HepG2 (cell line): ENCODE results near the gene MBNL3. TPM values are rescaled to one million over a fixed set of nuclear protein-coding genes. Genes with fewer than 3 reads are reported as not detected.
A peak's percentile ranks its signal among the peaks of the same experiment; 100 is the strongest.

Experiments
- ATF4 ChIP-seq, 2 experiments: fragments of 450-650 bp in 1 of 2; sonication (generic) in 1 of 2; formaldehyde crosslinking; IDR thresholded peaks; 2 replicates each; pipeline versions ENCODE4 v1.5.0 to v1.8.0; 2020 to 2022; ENCODE audit warnings: mild to moderate bottlenecking in 1 of 2, missing genetic modification reagents in 1 of 2
- CEBPB ChIP-seq: IDR thresholded peaks from 2 replicates; pipeline ENCODE4 v1.6.1; 2011; ENCODE audit warnings: low read depth, low read length, improper control_type of control experiment, borderline replicate concordance
- DDIT3 ChIP-seq: sonication (generic); formaldehyde crosslinking; IDR thresholded peaks from 2 replicates; pipeline ENCODE4 v1.4.0; 2020; ENCODE audit warnings: mild to moderate bottlenecking, missing genetic modification reagents
- DNMT3B ChIP-seq: conservative IDR thresholded peaks from 2 replicates; pipeline ENCODE4 v1.6.1; 2016; ENCODE audit warnings: missing biosample characterization, control low read depth
- IRF1 ChIP-seq: sonication (generic); formaldehyde crosslinking; IDR thresholded peaks from 2 replicates; pipeline ENCODE4 v1.4.0; 2020; ENCODE audit warnings: low read depth, mild to moderate bottlenecking, missing genetic modification reagents
- JARID2 ChIP-seq: sonication (generic); formaldehyde crosslinking; IDR thresholded peaks from 2 replicates; pipeline ENCODE4 v1.8.1; 2023; ENCODE audit warnings: missing genetic modification reagents, inconsistent platforms; ENCODE audit not compliant: insufficient replicate concordance
- KAT7 ChIP-seq: IDR thresholded peaks from 2 replicates; pipeline ENCODE4 v1.6.1; 2018; ENCODE audit warnings: borderline replicate concordance, missing compliant biosample characterization
- NFIC ChIP-seq: IDR thresholded peaks from 2 replicates; pipeline ENCODE4 v1.6.1; 2012; ENCODE audit warnings: mild to moderate bottlenecking, low read length, inconsistent platforms
- REL ChIP-seq: sonication (generic); formaldehyde crosslinking; conservative IDR thresholded peaks from 2 replicates; pipeline ENCODE4 v1.8.0; 2022; ENCODE audit warnings: mild to moderate bottlenecking, missing genetic modification reagents, moderate library complexity
- RFX1 ChIP-seq: fragments of 450-650 bp; IDR thresholded peaks from 2 replicates; pipeline ENCODE4 v1.6.1; 2017
- SRF ChIP-seq: IDR thresholded peaks from 2 replicates; pipeline ENCODE4 v1.6.1; 2011; ENCODE audit warnings: mild to moderate bottlenecking, low read depth, low read length, moderate library complexity
- SYNCRIP ChIP-seq: fragments of 200-400 bp; formaldehyde crosslinking; IDR thresholded peaks from 2 replicates; pipeline ENCODE4 v1.6.1; 2018; ENCODE audit warnings: mild to moderate bottlenecking, low read depth, low read length; ENCODE audit not compliant: insufficient read depth
- TAF15 ChIP-seq: fragments of 200-400 bp; formaldehyde crosslinking; IDR thresholded peaks from one replicate; pipeline ENCODE4 v1.6.1; 2018; ENCODE audit warnings: mild to moderate bottlenecking, low read depth, low read length; ENCODE audit not compliant: poor library complexity, severe bottlenecking
- TBP ChIP-seq: sonication (generic); formaldehyde crosslinking; IDR thresholded peaks from 2 replicates; pipeline ENCODE4 v1.5.0; 2020; ENCODE audit warnings: missing genetic modification reagents
- U2AF2 ChIP-seq: fragments of 200-400 bp; formaldehyde crosslinking; IDR thresholded peaks from 2 replicates; pipeline ENCODE4 v1.6.1; 2017; ENCODE audit warnings: low read depth, mild to moderate bottlenecking, low read length
- ZBTB14 ChIP-seq: sonication (generic); formaldehyde crosslinking; IDR thresholded peaks from 2 replicates; pipeline ENCODE4 v1.4.0; 2020; ENCODE audit warnings: missing genetic modification reagents
- ZIK1 ChIP-seq: sonication (generic); formaldehyde crosslinking; IDR thresholded peaks from 2 replicates; pipeline ENCODE4 v1.5.0; 2020; ENCODE audit warnings: mild to moderate bottlenecking, low read depth, missing genetic modification reagents, borderline replicate concordance
- ZNF326 ChIP-seq: sonication (generic); formaldehyde crosslinking; IDR thresholded peaks from 2 replicates; pipeline ENCODE4 v1.4.0; 2020; ENCODE audit warnings: missing genetic modification reagents, borderline replicate concordance
- ZNF331 ChIP-seq: sonication (generic); formaldehyde crosslinking; IDR thresholded peaks from 2 replicates; pipeline ENCODE4 v1.4.0; 2020; ENCODE audit warnings: missing genetic modification reagents
- ZNF484 ChIP-seq: sonication (generic); formaldehyde crosslinking; IDR thresholded peaks from 2 replicates; pipeline ENCODE4 v1.5.1; 2020; ENCODE audit warnings: mild to moderate bottlenecking, low read depth, missing genetic modification reagents, borderline replicate concordance
- ZNF570 ChIP-seq: sonication (generic); formaldehyde crosslinking; IDR thresholded peaks from 2 replicates; pipeline ENCODE4 v1.4.0; 2020; ENCODE audit warnings: mild to moderate bottlenecking, missing genetic modification reagents, borderline replicate concordance
- ZNF576 ChIP-seq: sonication (generic); formaldehyde crosslinking; IDR thresholded peaks from 2 replicates; pipeline ENCODE4 v1.4.0; 2020; ENCODE audit warnings: mild to moderate bottlenecking, missing genetic modification reagents
- ZNF580 ChIP-seq: IDR thresholded peaks from 2 replicates; pipeline ENCODE4 v1.6.1; 2016; ENCODE audit warnings: low read depth, borderline replicate concordance
- ZNF605 ChIP-seq: sonication (generic); formaldehyde crosslinking; IDR thresholded peaks from 2 replicates; pipeline ENCODE4 v1.8.0; 2022; ENCODE audit warnings: mild to moderate bottlenecking, missing genetic modification reagents
- ZNF660 ChIP-seq: sonication (generic); formaldehyde crosslinking; IDR thresholded peaks from 2 replicates; pipeline ENCODE4 v1.5.1; 2020; ENCODE audit warnings: mild to moderate bottlenecking, low read depth, missing genetic modification reagents, borderline replicate concordance
- ZNF740 ChIP-seq: sonication (generic); formaldehyde crosslinking; IDR thresholded peaks from 2 replicates; pipeline ENCODE4 v1.4.0; 2020; ENCODE audit warnings: missing genetic modification reagents
- ZNF83 ChIP-seq: sonication (generic); formaldehyde crosslinking; IDR thresholded peaks from 2 replicates; pipeline ENCODE4 v1.4.0; 2020; ENCODE audit warnings: missing genetic modification reagents, mild to moderate bottlenecking, borderline replicate concordance
- polyA plus RNA-seq, 8 experiments: library from polyadenylated mRNA; depleted of rRNA in 3 of 8; stranded (reverse) in 7 of 8; unstranded in 1 of 8; fragments of >200 nt; fragmentation: Illumina TruSeq in 4 of 8; extraction: Trizol in 4 of 8; gene quantifications; 2 replicates each; pipeline versions ENCODE4 v1.2.1 to v1.2.3, GENCODE V29; 2011 to 2016; ENCODE audit warnings: low read depth in 4 of 8, missing spikeins in 1 of 8, mixed read lengths in 1 of 8; ENCODE audit not compliant: insufficient read depth in 1 of 8
- total RNA-seq, 5 experiments: library from RNA; depleted of rRNA; stranded (reverse); fragments of >200 nt; fragmentation: Illumina TruSeq; extraction: Trizol; gene quantifications; 2 replicates each; pipeline ENCODE4 v1.2.3, GENCODE V29; 2016; ENCODE audit warnings: low read depth in 1 of 5

Gene MBNL3
- total and polyA plus RNA-seq, 2 of the 13 experiments (the other 11 are each of a cell fraction or from before 2014, with no cell fraction given) = 155 to 257 TPM

GRCh38 chrX:132369617-132370326, 119.1 kb downstream of the MBNL3 start (continued):
- TF ChIP-seq TAF15 (no peak), DNMT3B (CRISPR knock-in tag) (no peak), ZNF570 (CRISPR knock-in tag) (no peak), ZNF660 (CRISPR knock-in tag) (no peak), NFIC (no peak; the same call in 1 of the 2 replicates), ZNF605 (CRISPR knock-in tag) (no peak), JARID2 (CRISPR knock-in tag) (no peak), ZNF331 (CRISPR knock-in tag) (no peak), ZIK1 (CRISPR knock-in tag) (no peak), ZNF576 (no peak), IRF1 (no peak), ZNF740 (CRISPR knock-in tag) (no peak), KAT7 (no peak), ZNF326 (no peak), U2AF2 (no peak), ZNF580 (CRISPR knock-in tag) (no peak), ZNF83 (CRISPR knock-in tag) (no peak), ZNF484 (no peak), ZBTB14 (no peak), ATF4 (CRISPR knock-in tag; IDR thresholded peaks at IDR 0.05) (peak in 1 of 2 experiments; percentile 91; a peak in 2 of 4 replicates), TBP (CRISPR knock-in tag) (no peak), REL (no peak), SYNCRIP (no peak), DDIT3 (no peak), RFX1 (no peak), SRF (no peak), CEBPB (peak; percentile 86)
